T-helper 1 cell treated with Interleukin-12 subunit alpha and Interleukin-12 subunit beta and Interleukin-4 antibody, amounts not matched to agents 30 μg/mL and 1 μg/mL, for 36 hours (primary cell): ENCODE results near the gene CCDC172.

Experiments used
- H3K27ac Mint-ChIP-seq: one replicate; pipeline ENCODE4 v1.8.0; 2021; ENCODE audit warnings: mild to moderate bottlenecking, mixed read lengths
- H3K27me3 Mint-ChIP-seq: one replicate; pipeline ENCODE4 v1.8.0; 2021; ENCODE audit warnings: low read depth, mixed read lengths
- H3K36me3 Mint-ChIP-seq: one replicate; pipeline ENCODE4 v1.8.0; 2021; ENCODE audit warnings: low read depth, mixed read lengths
- H3K4me1 Mint-ChIP-seq: one replicate; pipeline ENCODE4 v1.8.0; 2021; ENCODE audit warnings: low read depth, mixed read lengths
- H3K4me3 Mint-ChIP-seq: one replicate; pipeline ENCODE4 v1.8.0; 2021; ENCODE audit warnings: mild to moderate bottlenecking, moderate library complexity, mixed read lengths
- H3K9me3 Mint-ChIP-seq: one replicate; pipeline ENCODE4 v1.8.0; 2021; ENCODE audit warnings: mixed read lengths

The CCDC172 gene

DNA sequence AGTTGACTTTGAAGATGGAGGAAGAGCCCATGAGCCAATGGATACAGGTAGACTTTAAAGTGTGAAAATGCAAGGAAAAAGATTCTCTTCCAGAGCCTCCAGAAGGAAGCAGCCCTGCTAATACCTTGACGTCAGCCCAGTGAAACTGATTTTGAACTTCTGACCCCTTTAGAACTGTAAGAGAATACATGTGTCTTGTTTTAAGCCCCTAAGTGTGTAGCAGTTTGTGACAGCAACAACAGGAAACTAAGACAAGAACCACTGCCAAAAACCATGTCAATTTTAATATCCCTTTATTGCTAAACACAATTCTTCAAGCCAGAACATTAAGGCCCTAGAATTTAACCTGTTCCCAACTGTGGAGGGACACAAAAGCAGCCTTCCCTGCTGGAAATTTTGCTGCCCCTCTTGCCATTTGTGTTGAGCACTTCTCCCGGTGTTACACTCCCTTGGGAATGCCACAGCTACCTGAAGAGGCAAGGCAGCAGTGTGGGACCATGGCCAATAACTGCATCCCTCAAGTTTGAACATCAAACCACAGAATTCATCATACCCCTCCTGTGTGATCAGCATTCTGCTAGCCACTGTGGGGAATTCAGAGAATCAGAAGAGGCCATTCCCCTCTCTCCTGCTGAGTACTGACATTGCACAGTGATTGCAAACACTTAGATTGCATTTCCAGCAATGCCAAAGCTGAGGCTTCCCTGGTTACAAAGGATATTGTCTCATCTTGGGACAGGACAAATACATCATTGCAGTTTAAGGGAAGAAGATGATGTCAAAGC, 12.3 kb upstream of the CCDC172 start:
- Mint-ChIP-seq H3K36me3 (no peaks in the 10 kb centered on the region), H3K4me1 (no peaks in the 10 kb centered on the region), H3K9me3 (no peaks in the 10 kb centered on the region), H3K27me3 (no peaks in the 10 kb centered on the region), H3K27ac (no peak overlapping the region), H3K4me3 (no peak overlapping the region)

- H3K27me3 Mint-ChIP-seq: no peaks in the 10 kb centered on the region
- H3K4me3 Mint-ChIP-seq: no peak overlapping the region
- H3K4me1 Mint-ChIP-seq: no peaks in the 10 kb centered on the region
- no peaks in the 10 kb centered on the region for H3K36me3 Mint-ChIP-seq
- H3K9me3 Mint-ChIP-seq: no peaks in the 10 kb centered on the region
- H3K27ac Mint-ChIP-seq: no peak overlapping the region
Observed at GRCh38 chr10:116312548-116312947, 11.7 kb upstream of the CCDC172 start.

DNA sequence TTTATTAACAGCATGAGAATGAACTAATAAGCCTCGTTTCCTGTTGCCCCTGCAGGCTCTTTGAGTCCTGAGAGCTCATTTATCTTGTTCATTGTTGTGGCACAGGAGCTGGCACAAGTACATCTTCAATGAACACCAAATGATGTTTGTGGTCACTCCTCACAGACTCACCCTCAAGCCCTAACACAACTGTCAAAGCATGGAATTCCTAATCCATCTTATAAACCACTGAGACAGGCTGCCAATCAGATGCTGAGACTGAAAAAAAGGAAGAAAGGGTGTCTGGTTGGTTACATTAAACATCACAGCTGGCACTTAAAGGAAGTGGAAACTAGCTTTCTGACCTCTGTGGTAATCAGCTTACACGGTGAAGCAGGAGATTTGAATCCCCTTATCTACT, 7.7 kb upstream of the CCDC172 start:
- Mint-ChIP-seq H3K4me1 (no peaks in the 10 kb centered on the region), H3K4me3 (no peak overlapping the region), H3K27me3 (no peaks in the 10 kb centered on the region), H3K9me3 (no peaks in the 10 kb centered on the region), H3K36me3 (no peaks in the 10 kb centered on the region), H3K27ac (no peak overlapping the region)

DNA sequence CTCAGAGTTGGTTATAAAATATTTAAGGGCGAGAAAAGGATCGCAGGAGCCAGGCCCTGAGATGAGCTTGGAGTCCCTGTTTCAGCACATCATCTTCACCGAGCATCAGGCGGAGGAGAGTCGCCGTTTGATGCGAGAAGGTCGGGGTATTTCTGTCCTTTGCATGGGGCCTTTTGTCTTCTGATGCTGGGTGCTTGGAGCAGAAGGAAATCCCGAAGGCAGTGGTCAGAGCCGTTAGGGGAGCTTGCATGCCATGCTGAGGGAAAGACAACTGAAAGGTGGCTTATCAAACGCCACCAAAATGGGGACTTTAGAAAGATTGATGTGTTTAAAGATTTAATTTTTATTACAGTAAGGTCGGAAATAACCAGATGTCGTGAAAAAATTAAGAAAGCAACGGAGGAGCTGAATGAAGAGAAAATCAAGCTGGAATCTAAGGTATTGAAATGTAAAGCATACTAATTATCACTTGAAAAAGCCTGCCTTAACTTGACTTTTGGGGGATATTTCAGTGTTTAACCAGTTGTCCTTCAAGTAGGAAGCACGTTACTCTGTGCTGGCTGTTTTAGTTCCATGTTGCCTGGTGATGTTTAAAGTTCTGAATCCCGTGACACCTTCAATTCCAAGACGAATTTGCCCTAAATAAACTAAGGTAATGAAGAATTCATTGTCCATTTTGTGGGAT, 845 bp downstream of the CCDC172 start:
- Mint-ChIP-seq H3K9me3 (no peaks in the 10 kb centered on the region), H3K27ac (no peak overlapping the region), H3K27me3 (no peaks in the 10 kb centered on the region), H3K4me3 (no peak overlapping the region), H3K36me3 (no peaks in the 10 kb centered on the region), H3K4me1 (no peaks in the 10 kb centered on the region)

- Mint-ChIP-seq H3K27me3 (no peaks in the 10 kb centered on the region), H3K27ac (no peak overlapping the region)
Observed at GRCh38 chr10:116325987-116326386, 1.7 kb downstream of the CCDC172 start.

GRCh38 chr10:116329153-116329552, 4.9 kb downstream of the CCDC172 start:
- Mint-ChIP-seq H3K27me3 (no peaks in the 10 kb centered on the region), H3K4me1 (no peaks in the 10 kb centered on the region), H3K36me3 (no peaks in the 10 kb centered on the region), H3K4me3 (no peak overlapping the region), H3K27ac (no peak overlapping the region), H3K9me3 (no peaks in the 10 kb centered on the region)

More at GRCh38 chr10:116325987-116326386, 1.7 kb downstream of the CCDC172 start:
- H3K4me1 Mint-ChIP-seq: no peaks in the 10 kb centered on the region
- no peaks in the 10 kb centered on the region for H3K9me3 Mint-ChIP-seq
- no peak overlapping the region for H3K4me3 Mint-ChIP-seq
- H3K36me3 Mint-ChIP-seq: no peaks in the 10 kb centered on the region

- Mint-ChIP-seq H3K4me3 (no peak overlapping the region), H3K27ac (no peak overlapping the region), H3K9me3 (no peaks in the 10 kb centered on the region), H3K27me3 (no peaks in the 10 kb centered on the region), H3K4me1 (no peaks in the 10 kb centered on the region), H3K36me3 (no peaks in the 10 kb centered on the region)
Observed at GRCh38 chr10:116331815-116332214, 7.6 kb downstream of the CCDC172 start.

- no peaks in the 10 kb centered on the region for H3K9me3 Mint-ChIP-seq
- no peaks in the 10 kb centered on the region for H3K4me1 Mint-ChIP-seq
- no peak overlapping the region for H3K27ac Mint-ChIP-seq
- H3K36me3 Mint-ChIP-seq: no peaks in the 10 kb centered on the region
- H3K4me3 Mint-ChIP-seq: no peak overlapping the region
- H3K27me3 Mint-ChIP-seq: no peaks in the 10 kb centered on the region
Observed at GRCh38 chr10:116336866-116337265, 12.6 kb downstream of the CCDC172 start.

DNA sequence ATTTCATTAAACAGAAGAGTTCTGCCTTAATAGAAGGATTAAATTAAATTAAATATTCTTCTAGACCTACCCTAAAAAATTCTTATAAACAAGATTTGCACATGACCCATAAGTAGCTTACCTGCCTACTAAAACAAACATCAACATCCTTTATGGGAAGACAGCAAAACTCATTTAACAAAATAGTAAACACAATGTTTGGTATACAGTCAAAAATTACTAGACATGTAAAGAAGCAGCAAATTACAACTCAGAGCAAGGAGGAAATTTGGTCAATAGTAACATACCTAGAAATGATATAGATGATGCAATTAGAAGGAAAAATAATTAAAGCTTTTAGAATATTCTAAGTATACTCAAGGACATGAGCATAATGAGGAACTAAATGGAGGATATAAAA, 27.9 kb downstream of the CCDC172 start:
- H3K4me3 Mint-ChIP-seq: no peak overlapping the region
- no peaks in the 10 kb centered on the region for H3K36me3 Mint-ChIP-seq
- H3K27me3 Mint-ChIP-seq: no peaks in the 10 kb centered on the region
- no peak overlapping the region for H3K27ac Mint-ChIP-seq
- no peaks in the 10 kb centered on the region for H3K4me1 Mint-ChIP-seq
- H3K9me3 Mint-ChIP-seq: no peaks in the 10 kb centered on the region

DNA sequence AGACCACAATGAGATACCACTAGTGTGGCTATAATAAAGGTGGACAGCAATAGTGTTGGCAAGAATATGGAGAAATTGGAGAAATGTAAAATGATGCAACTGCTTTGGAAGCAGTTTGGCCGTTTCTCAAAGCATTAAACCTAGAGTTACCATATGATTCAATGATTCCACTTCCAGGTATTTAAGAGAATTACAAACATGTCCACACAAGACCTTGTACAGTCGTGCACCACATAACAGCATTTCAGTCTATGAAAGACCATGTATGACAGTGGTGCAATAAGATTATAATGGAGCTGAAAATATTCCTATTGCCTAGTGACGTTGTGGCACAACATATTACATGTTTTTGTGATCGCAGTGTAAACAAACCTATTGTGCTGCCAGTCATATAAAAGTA, 29.6 kb downstream of the CCDC172 start:
- H3K4me1 Mint-ChIP-seq: no peaks in the 10 kb centered on the region
- no peak overlapping the region for H3K4me3 Mint-ChIP-seq
- H3K9me3 Mint-ChIP-seq: no peaks in the 10 kb centered on the region
- H3K27ac Mint-ChIP-seq: no peak overlapping the region
- H3K27me3 Mint-ChIP-seq: no peaks in the 10 kb centered on the region
- H3K36me3 Mint-ChIP-seq: no peaks in the 10 kb centered on the region

DNA sequence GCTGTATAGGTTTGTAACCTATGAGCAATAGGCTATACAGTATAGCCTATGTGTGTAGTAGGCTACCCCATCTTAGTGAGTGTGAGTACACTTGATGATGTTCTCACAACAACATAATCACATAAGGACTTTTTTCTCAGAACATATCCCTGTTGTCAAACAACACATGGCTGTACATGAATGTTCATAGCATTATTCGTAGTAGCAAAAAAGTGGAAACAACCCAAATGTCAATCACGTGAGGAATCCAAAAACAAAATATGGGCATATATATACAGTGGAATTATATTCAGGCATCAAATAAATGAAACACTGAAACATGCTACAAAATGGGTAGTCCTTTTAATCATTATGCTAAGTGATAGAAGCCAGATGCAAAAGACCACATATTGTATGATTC, 31.1 kb downstream of the CCDC172 start:
- H3K9me3 Mint-ChIP-seq: no peaks in the 10 kb centered on the region
- H3K4me3 Mint-ChIP-seq: no peak overlapping the region
- H3K27me3 Mint-ChIP-seq: no peaks in the 10 kb centered on the region
- H3K27ac Mint-ChIP-seq: no peak overlapping the region
- H3K36me3 Mint-ChIP-seq: no peaks in the 10 kb centered on the region
- H3K4me1 Mint-ChIP-seq: no peaks in the 10 kb centered on the region

GRCh38 chr10:116356833-116357232, 32.6 kb downstream of the CCDC172 start:
- H3K4me3 Mint-ChIP-seq: no peak overlapping the region
- H3K36me3 Mint-ChIP-seq: no peaks in the 10 kb centered on the region
- H3K27ac Mint-ChIP-seq: no peak overlapping the region
- no peaks in the 10 kb centered on the region for H3K9me3 Mint-ChIP-seq
- no peaks in the 10 kb centered on the region for H3K4me1 Mint-ChIP-seq
- H3K27me3 Mint-ChIP-seq: no peaks in the 10 kb centered on the region

GRCh38 chr10:116364868-116365267, 40.6 kb downstream of the CCDC172 start:
- Mint-ChIP-seq H3K36me3 (no peaks in the 10 kb centered on the region), H3K9me3 (no peaks in the 10 kb centered on the region), H3K4me1 (no peaks in the 10 kb centered on the region), H3K27ac (no peak overlapping the region), H3K4me3 (no peak overlapping the region), H3K27me3 (no peaks in the 10 kb centered on the region)

GRCh38 chr10:116371737-116372136, 47.5 kb downstream of the CCDC172 start:
- Mint-ChIP-seq H3K4me3 (no peak overlapping the region), H3K27ac (no peak overlapping the region), H3K9me3 (no peaks in the 10 kb centered on the region), H3K36me3 (no peaks in the 10 kb centered on the region), H3K27me3 (no peaks in the 10 kb centered on the region), H3K4me1 (no peaks in the 10 kb centered on the region)

GRCh38 chr10:116382290-116382689, 58.0 kb downstream of the CCDC172 start:
- H3K36me3 Mint-ChIP-seq: no peaks in the 10 kb centered on the region
- H3K4me1 Mint-ChIP-seq: no peaks in the 10 kb centered on the region
- H3K9me3 Mint-ChIP-seq: no peaks in the 10 kb centered on the region
- H3K27me3 Mint-ChIP-seq: no peaks in the 10 kb centered on the region
- H3K4me3 Mint-ChIP-seq: no peak overlapping the region
- H3K27ac Mint-ChIP-seq: no peak overlapping the region
